SHP77 treated with DMSO at 0.1 percent for 48 hours (cell line): Measurements from ENCODE around the gene TMEM91.
"Not testable (repeated sequence)": the region's sequence is repeated elsewhere in the genome, so short reads cannot be mapped to it uniquely, and the experiment has no call there.

Experiments
- DNase-seq: peaks from one replicate; lab custom pipeline; 2025; lab: John Stamatoyannopoulos, UW

TMEM91 gene

DNA sequence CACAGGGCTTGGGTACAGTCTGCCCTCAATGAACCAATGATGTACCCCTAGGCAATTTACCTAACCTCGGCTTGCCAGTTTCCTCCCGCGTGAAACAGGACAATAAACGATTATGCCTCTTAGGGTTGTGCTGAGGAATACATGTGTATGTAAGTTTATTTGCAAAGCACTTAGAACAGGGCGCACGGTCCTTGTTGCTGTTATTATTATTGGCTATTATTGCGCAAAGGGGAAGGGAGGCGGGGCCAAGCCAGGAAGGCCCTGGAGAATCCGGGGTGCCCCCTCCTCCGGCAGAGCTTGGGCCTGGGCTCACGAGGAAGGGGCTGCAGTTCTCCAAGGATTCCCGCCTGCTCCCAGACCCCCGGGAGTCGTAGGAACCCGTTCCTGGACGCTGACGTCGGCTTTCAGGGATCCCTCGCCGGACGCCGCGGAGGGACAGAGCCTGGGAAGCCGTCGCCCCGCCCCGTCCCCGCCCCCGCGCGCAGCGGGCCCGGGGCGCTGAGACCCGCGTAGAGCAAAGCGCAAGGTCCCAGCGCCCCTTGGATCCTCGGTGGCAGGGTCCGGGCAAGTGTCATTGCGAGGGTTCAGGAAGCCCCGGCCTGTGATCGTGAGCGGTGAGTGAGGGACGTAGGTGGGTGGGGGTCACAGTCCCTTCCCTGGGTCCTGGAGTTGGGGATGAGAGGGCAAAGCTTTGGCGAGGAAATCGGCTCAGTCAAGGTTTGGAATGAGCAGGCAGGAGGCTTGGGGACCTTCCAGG lies at the start of gene TMEM91:
Gene TMEM91 (plus strand): TSS at position 293 of the 757 bp plus-strand sequence. CDS start 1,777 bp downstream, outside the sequence.
- no peak for DNase-seq

DNA sequence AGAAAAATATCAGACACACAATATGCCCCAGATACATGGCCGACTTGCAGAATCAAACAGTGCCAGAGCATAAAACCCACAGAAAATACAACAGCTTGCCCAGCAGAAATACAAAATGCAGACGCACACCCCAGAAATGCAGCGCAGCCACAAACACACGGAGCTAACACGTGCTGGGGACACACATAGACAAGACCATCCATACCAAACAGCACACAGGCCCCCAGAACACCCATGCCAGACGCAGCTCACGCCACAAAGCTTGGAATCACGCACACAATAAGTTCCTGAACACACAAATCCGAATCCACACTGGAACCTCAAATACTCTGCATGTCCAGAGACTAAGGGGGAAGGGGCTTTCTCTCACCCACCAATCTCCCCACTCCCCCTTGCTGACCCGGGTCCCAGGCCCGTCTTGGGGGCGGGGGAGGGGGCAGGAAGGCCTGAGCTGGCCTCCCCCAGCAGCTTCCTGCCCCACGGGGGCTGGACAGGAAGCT lies 49.2 kb upstream of the TMEM91 start:
- DNase-seq: no peak

DNA sequence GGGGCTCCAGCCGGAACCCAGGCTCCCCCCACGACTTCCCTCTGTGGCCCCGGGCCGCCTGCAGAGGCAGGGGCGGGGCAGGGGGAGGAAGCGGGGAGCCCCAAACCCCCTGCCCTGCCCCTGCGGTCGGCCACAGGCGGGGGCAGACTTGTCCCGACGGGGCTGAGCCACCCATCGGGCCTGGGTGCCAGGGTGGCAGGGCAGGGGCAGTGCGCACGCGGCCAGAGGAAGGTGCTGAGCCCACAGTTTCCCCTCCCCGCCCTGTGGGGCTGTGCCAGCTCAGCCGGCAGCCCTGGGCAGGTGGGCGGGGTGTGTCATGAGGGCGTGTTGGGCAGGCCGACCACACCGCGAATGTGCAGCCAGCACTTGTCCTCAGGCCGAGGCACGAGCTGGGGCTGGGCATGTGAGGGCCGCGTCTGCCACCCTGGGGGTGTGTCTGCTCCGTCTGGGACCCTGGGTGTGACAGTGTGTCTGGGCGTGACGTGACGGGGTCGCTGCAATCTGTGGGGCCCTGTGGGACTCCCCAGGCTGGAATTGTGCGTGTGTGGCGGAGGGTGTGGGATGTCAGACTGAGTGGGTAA lies 48.7 kb upstream of the TMEM91 start:
- DNase-seq: no peak

DNA sequence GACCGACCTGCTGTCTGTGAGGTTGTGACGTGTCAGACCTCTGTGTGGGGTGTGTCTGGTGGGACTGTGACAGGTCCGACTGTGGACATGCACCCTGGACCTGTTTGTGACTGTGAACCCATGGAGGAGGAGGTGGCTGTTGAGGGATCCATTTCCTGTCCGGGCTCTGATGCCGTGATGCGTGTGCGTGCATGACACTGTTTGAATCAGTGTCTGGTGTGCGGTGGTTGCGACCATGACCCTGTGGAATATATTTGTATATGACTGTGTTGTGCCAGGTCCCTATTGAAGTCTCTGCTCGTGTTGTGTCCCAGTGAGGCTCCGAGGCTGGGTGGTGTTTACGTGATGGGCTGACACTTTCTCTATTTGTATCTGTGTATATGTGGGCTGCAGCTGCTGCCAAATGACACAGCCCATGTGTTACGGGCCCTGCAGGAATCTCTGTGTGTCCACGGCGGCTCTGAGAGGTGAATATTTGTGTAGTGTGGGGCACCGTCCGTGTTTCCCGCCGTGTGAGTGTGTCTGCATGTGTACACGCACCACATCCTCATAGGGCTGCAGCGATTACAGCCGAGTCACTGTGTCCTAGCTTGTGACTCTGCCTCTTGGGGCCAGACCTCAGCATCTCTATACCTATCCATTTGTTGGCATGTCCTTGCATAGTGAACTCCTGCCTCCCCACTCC lies 48.0 kb upstream of the TMEM91 start:
- DNase-seq: no peak

DNA sequence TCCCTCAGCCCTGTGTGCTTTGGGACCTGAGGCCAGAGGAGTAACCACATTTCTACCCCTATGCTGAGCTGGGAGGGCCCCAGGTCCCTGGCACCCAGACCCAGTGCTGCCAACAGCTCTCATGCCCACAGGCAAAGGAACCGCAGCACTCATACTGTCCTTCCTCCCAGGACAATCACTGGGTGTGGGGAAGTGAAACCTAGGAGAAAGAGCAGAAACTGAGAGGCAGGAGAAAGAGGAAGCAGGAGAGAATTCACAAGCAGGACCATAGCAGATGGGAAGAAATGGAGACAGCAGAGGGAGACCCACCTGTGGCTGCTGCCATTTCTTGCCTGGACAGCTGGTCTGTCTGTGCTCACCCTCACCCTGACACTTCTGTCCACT lies 47.5 kb upstream of the TMEM91 start:
- no peak for DNase-seq

DNA sequence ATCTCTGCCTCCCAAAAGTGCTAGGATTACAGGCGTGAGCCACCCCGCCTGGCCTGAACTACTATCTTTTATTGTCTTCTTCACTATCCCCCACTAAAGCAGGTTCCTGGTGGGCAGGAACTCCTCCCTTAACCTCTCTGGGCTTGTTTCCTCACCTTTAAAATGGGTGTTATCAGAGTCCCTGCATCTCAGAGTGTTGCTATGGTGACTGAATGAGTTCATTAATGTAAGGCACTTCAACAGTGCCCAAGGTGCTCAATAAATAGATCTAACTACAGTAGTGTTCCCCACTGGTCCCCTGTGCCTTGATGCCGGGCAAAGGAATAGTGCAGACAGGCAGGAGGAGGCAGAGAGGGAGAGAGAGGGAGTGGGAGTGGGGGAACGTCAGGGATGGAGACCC lies 45.9 kb upstream of the TMEM91 start:
- DNase-seq: no peak

DNA sequence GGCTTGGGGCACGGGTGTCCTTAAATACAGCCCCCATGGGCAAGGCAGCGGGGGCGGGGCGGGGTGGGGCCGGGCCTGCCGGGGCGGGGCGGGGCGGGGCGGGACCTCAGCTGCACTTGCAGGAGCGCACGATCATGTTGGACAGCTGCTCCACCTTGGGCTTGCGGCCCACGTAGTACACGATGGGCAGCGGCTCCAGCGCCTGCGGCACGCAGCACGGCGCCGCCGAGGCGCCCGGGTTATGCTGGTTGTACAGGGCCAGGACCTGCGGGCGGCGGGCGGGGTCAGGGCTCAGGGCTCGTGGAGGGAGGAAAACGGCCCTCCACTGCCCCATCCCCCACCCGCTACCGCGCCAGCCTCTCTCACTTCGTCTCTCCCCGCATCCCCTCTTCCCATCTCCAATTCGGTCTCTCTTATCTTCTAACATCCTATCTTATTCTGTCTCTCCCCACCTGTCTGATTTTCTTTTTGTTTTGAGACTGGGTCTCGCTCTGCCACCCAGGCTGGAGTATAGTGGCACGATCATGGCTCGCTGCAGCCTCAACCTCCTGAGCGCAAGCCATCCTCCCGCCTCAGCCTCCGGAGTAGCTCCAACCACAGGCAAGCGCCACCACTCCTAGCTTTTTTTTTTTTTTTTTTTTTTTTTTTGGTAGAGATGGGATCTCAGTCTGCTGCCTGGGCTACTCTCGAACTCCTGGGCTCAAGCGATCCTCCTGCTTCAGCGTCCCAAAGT lies 45.2 kb upstream of the TMEM91 start:
- no peak for DNase-seq

DNA sequence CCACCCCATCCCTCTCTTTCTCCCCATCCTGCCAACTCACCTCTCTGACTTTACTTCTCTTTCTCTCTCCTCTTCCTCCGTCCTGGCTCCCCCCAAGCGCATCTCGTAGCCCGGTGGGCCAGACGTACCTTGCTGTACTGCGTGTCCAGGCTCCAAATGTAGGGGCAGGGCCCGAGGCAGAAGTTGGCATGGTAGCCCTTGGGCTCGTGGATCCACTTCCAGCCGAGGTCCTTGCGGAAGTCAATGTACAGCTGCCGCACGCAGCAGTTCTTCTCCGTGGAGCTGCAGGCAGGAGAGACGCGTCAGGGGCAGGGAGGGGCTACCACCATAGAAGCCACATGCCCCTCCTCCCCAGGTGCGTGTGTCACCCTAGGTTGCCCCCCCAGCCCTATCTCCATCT lies 44.3 kb upstream of the TMEM91 start:
- DNase-seq: no peak

DNA sequence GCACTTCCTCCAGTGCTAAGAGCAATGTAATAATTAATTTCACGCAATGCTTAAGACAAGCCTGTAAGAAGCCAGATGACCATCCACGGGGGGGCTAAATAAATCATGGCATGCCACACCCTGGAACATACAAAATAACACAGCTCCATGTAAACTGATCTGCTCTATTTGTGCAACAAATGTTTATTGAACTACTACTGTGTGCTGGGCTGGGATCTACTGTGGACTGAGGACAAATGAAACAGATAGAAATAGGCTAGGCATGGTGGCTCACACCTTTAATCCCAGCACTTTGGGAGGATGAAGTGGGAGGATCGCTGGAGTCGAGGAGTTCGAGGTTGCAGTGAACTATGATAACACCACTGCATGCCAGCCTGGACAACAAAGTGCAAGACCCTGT lies 43.9 kb upstream of the TMEM91 start:
- no peak for DNase-seq

DNA sequence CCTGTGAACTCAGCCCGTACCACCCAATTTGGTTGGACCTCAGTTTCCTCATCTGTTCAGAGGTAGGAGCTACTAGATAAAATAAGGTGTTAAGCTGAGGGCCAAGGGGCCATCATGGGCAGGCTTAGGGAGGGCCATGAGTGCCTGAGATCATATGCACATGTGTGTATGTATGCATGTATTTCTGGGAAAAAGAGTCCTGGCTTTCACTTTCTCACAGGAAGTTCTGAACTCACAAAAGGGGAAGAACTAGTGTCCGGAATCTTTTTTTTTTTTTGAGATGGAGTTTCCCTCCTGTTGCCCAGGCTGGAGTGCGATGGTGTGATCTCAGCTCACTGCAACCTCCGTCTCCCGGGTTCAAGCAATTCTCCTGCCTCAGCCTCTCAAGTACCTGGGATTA lies 41.5 kb upstream of the TMEM91 start:
- DNase-seq: no peak

DNA sequence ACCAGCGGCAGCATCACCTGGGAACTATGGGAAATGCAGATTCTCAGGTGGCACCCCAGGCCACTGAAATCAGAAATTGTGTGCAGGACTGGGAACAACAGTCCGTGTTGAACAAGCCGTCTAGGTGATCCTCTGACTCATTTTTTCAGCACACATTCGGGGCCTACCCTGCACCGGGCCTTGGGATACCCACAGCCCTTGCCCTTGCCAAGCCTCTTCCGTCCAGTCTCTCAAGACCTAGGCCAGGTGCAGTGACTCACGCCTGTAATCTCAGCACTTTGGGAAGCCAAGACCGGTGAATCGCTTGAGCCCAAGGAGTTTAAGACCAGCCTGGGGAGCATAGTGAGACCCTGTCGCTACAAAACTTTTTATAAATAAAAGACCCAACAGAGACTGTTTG lies 40.9 kb upstream of the TMEM91 start:
- no peak for DNase-seq

DNA sequence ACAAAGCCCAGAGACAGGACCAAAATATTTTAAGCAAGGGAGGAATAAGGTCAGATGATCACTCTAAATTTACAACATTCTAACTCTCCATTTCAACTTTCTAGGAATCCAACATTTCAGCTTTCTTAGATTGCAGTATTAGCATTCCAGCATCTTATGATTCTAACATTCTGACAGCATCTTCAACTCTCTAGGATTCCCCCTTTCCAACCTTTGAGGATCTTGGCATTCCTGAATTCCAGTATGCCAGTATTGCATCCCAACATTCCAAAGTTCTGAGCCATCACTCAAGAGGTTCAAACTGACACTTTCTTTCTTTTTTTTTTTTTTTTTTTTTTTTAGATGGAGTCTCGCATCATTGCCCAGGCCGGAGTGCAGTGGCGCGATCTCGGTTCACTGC lies 36.4 kb upstream of the TMEM91 start:
- DNase-seq: no peak

DNA sequence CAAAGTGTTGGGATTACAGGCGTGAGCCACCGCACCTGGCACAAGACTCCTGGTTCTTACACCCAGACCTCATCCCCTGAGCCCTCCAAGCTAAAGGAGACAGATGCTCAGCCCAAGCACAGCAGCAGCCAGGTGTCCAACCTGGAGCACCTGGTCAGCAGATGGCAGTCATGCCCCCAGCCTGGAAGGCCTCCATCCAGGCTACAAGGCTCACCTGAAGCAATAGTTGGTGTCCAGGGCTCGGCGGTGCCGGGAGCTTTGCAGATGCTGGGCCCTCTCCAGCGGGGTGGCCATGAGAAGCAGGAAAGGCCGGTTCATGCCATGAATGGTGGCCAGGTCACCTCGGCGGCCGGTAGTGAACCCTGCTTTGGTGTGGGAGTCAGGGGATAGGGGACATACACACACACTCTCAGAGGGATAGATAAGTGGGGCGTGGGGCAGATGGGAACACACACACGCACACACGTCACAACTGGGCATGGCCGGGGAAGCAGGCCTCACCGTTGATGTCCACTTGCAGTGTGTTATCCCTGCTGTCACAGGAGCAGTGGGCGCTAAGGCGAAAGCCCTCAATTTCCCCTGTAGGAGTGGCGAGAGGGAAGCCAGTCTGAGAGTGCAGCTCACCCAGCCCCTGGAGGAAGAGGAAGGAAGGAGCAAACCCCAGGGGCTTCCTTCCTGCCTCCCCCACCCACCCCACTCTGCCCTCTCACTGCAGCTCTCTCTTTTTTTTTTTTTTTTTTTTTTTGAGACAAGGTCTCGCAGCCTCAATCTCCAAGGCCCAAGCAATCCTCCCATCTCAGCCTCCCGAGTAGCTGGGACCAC lies 34.5 kb upstream of the TMEM91 start:
- DNase-seq: no peak

DNA sequence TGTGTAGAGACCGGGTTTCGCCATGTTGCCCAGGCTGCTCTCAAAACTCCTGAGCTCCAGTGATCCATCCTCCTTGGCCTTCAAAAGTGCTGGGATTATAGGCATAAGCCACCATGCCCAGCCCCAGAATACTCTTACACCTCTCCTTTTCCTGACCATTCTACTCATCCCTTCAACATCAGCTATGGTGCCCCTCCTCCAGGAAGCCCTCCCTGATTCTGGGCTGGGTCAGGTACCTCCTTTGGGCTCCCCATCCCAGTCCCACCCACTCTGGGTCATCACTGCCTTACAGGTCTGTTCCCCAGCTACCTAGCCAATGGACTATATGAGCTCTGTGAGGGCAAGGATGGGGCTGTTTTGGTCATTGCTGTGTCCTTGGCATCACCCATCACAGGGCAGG lies 32.2 kb upstream of the TMEM91 start:
- no peak for DNase-seq

DNA sequence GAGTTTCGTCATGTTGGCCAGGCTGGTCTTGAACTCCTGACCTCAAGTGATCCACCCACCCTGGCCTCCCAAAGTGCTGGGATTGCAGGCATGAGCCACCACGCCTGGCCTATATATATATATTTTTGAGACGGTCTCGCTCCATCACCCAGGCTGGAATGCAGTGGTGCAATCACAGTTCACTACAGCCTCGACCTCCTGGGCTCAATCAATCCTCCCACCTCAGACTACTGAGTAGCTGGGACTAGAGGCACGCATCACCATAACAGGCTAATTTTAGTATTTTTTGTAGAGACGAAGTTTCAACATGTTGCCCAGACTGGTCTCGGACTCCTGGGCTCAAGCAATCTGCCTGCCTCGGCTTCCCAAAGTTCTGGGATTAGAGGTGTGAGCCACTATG lies 29.4 kb upstream of the TMEM91 start:
- DNase-seq: not testable (repeated sequence)

DNA sequence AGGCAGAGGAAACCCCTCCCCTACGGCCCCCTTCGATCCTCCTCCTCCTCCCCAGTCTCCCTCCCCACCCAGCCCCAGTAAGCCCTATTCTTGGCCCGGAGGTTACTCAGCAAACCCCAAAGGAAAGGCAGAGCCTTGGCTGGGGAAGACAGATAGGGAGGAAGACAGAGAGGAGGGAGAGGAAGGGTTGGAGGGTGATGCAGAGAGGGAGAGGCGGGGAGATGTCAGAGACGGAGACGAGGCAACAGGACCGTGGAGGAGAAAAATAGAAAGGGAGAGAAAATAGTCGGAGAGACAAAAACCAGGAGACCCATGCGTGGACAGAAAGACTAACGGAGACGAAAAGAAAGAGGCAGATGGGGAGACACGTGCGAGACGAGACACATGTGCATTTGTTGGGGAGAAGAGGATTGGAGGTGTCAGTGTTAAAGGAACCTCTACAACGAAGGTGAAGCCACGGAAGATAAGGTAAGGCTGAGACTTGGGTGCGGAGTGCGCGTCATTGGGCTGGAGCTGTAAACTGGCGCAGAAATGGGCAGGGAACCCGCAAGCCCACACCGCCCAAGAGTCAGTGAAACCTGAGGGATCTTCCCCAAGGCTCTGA lies 25.5 kb upstream of the TMEM91 start:
- no peak for DNase-seq

DNA sequence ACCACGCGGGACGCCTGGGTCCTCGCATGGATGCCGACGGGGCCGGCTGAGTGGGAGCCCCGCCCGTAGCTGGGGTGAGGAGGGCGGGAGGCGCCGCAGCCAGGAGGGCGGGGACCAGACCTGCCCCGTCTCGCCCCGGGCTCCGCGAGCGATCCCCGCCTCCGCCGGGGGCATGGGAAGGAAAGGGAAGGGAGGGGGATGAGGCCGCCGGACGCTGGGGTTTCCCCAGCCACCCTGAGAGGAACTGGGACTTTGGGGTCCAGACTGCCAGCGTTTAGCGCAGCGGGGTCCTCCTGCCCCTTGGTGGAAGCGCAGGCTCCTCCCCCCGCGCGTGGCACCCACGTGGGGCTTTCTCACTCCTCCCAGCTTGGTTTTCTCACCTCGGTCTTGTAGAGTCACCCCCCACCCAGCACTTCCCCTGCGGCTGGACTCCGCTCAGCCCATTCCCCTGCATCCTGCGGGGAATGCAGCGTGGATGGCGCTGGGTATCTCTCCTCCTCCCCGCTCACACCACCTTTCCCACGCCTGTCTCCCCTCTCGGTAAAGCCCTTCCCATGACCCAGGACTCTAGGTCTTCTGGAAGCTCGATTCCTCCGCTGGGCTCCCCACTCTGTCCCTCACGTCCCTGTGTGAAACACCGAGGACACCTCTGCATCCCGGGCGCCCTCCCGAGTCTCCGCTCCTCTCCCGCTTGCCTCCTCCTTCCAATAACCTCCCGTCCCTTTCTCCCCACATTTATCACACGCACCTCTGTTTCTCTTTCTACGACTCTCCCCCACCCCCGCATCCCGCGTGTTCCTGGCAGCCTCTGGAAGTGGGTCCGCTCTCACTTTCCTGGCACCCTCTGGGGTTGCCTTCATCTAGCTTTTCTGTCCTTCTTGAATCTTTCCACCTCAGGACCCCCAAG lies 24.7 kb upstream of the TMEM91 start:
- no peak for DNase-seq

DNA sequence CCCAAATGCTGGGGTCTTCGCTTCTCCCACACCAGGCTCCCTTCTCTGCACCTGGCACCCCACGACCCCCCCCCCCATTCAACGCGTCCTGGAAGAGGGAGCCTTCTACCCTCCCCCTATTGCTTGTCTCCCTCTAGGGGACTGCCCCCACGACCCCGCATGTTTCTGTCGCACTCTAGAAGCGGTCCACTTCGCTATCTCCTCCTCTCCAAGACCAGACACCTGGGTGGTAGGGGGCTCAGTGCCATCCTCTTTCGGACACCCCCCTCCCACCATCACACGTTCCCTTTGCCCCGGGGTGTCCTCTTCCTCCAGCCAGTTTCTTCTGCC lies 24.1 kb upstream of the TMEM91 start:
- DNase-seq: no peak

DNA sequence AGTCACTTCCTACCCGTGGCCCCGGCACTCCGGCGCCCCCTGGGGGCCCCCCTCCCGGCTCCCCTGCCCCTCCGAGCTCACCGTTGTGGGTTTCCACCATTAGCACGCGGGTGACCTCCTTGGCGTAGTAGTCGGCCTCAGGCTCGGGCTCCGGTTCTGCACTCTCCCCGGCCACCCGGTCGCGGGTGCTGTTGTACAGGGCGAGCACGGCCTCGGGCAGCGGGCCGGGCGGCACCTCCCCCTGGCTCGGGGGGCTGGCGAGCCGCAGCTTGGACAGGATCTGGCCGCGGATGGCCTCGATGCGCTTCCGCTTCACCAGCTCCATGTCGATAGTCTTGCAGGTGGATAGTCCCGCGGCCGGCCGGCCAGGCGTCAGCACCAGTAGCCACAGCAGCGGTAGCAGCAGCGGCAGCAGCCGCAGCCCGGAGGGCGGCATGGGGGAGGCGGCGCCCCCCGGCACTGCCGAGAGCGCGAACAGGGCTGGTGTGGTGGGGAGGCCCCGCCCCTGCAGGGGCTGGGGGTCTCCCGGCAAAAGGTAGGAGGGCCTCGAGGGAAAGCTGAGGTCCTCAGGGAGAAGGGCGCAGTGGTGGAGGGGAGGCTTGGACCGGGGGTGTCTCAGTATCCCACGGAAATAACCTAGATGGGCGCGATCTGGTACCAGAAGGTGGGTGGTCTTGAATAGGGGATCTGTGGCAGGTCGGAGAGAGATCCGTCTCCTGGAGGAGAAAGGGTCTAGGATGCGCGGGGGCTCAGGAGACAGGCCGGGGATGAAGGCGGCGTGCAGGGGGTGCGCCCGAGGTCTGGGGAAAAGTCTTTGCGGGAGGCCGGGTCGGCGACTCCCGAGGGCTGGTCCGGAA lies 23.5 kb upstream of the TMEM91 start:
- DNase-seq: no peak
